IMR-90 (cell line): Measurements from ENCODE around the gene KRTAP4-16. TPM values are rescaled to one million over a fixed set of nuclear protein-coding genes. Genes with fewer than 3 reads are reported as not detected.

ENCODE experiments used
- ATAC-seq: fragments of 200-7000 bp; cut with Tn5 transposase; 2 replicates; pipeline ENCODE4 v1.9.1; 2020; ENCODE audit warnings: low read depth, mild to moderate bottlenecking, moderate library complexity
- BruUV-seq: library from RNA; stranded (reverse); fragments of 400-500 nt; replicated peaks from 2 replicates; lab custom pipeline; 2021; lab: Mats Ljungman, UMichigan
- CTCF ChIA-PET: fragments of 300-600 bp; formaldehyde crosslinking; extraction: SDS; loops from one replicate; lab custom pipeline; 2021; ENCODE audit warnings: antibody characterized with exemption; lab: Yijun Ruan, JAX
- POLR2A ChIA-PET: fragments of 300-600 bp; sonication (Branson Sonifier 250); formaldehyde crosslinking; loops from one replicate; lab custom pipeline; 2022; ENCODE audit warnings: antibody characterized with exemption; ENCODE audit not compliant: unreplicated experiment; lab: Charles Lee
- DNase-seq: peaks from one replicate; pipeline ENCODE4 v3.0.0; 2013
- H2AFZ ChIP-seq: replicated peaks from 2 replicates; pipeline ENCODE3; 2013; ENCODE audit warnings: low read length, mild to moderate bottlenecking; ENCODE audit not compliant: poor library complexity
- H2AK5ac ChIP-seq: 2 replicates; pipeline ENCODE4 v1.6.1; 2013; ENCODE audit warnings: low read depth, low read length, inconsistent platforms
- H2AK9ac ChIP-seq: replicated peaks from 2 replicates; pipeline ENCODE3; 2013; ENCODE audit warnings: mild to moderate bottlenecking, low read depth, low read length, moderate library complexity; ENCODE audit not compliant: poor library complexity
- H2BK120ac ChIP-seq: 2 replicates; pipeline ENCODE4 v1.6.1; 2013; ENCODE audit warnings: low read depth, low read length, inconsistent platforms
- H2BK15ac ChIP-seq: 3 replicates; pipeline ENCODE4 v1.6.1; 2013; ENCODE audit warnings: low read depth, low read length, inconsistent platforms
- H2BK20ac ChIP-seq: 2 replicates; pipeline ENCODE4 v1.6.1; 2013; ENCODE audit warnings: low read depth, mild to moderate bottlenecking, inconsistent platforms, low read length, moderate library complexity
- H2BK5ac ChIP-seq: 2 replicates; pipeline ENCODE4 v1.6.1; 2013; ENCODE audit warnings: mild to moderate bottlenecking, low read depth, low read length, inconsistent platforms; ENCODE audit not compliant: poor library complexity, severe bottlenecking
- H3K14ac ChIP-seq: replicated peaks from 2 replicates; pipeline ENCODE4 v1.6.1; 2013; ENCODE audit warnings: low read depth, low read length, inconsistent platforms
- H3K18ac ChIP-seq: 2 replicates; pipeline ENCODE4 v1.6.1; 2013; ENCODE audit warnings: low read depth, low read length, control low read depth
- H3K23ac ChIP-seq: 2 replicates; pipeline ENCODE4 v1.6.1; 2013; ENCODE audit warnings: low read depth, low read length, inconsistent platforms
- H3K27ac ChIP-seq: 2 replicates; pipeline ENCODE4 v1.5.1; 2013; ENCODE audit warnings: mild to moderate bottlenecking, control low read depth, low read length; ENCODE audit not compliant: insufficient read depth
- H3K27me3 ChIP-seq: 2 replicates; pipeline ENCODE4 v1.6.1; 2013; ENCODE audit warnings: low read length; ENCODE audit not compliant: control insufficient read depth, insufficient read depth
- H3K36me3 ChIP-seq: 2 replicates; pipeline ENCODE4 v1.6.1; 2013; ENCODE audit warnings: low read length, mixed read lengths; ENCODE audit not compliant: control insufficient read depth, insufficient read depth
- H3K4ac ChIP-seq: 2 replicates; pipeline ENCODE4 v1.6.1; 2013; ENCODE audit warnings: low read depth, low read length, inconsistent platforms
- H3K4me1 ChIP-seq: 2 replicates; pipeline ENCODE4 v1.6.1; 2013; ENCODE audit warnings: low read length, mixed read lengths; ENCODE audit not compliant: control insufficient read depth, insufficient read depth
- H3K4me2 ChIP-seq: 2 replicates; pipeline ENCODE4 v1.6.1; 2013; ENCODE audit warnings: low read depth, mild to moderate bottlenecking, control low read depth, low read length, moderate library complexity
- H3K4me3 ChIP-seq: 2 replicates; pipeline ENCODE4 v1.5.1; 2013; ENCODE audit warnings: low read depth, mild to moderate bottlenecking, control low read depth, low read length, moderate library complexity; ENCODE audit not compliant: insufficient read depth
- H3K56ac ChIP-seq: 2 replicates; pipeline ENCODE4 v1.6.1; 2013; ENCODE audit warnings: low read length, inconsistent platforms; ENCODE audit not compliant: insufficient read depth; ENCODE audit errors: extremely low read depth
- H3K79me1 ChIP-seq, 2 experiments: 2 replicates each; pipeline ENCODE4 v1.6.1; 2013; ENCODE audit warnings: low read length in 2 of 2, inconsistent platforms in 1 of 2, low read depth in 1 of 2
- H3K9ac ChIP-seq: 2 replicates; pipeline ENCODE4 v1.6.1; 2013; ENCODE audit warnings: low read depth, low read length, control low read depth
- H3K9me1 ChIP-seq: 2 replicates; pipeline ENCODE4 v1.6.1; 2013; ENCODE audit warnings: low read length, inconsistent platforms; ENCODE audit not compliant: insufficient read depth
- H3K9me3 ChIP-seq: 2 replicates; pipeline ENCODE4 v1.6.1; 2013; ENCODE audit warnings: low read length; ENCODE audit not compliant: control insufficient read depth, insufficient read depth
- H4K20me1 ChIP-seq: 2 replicates; pipeline ENCODE4 v1.6.1; 2013; ENCODE audit warnings: low read length, inconsistent platforms; ENCODE audit not compliant: insufficient read depth
- H4K5ac ChIP-seq: 2 replicates; pipeline ENCODE4 v1.6.1; 2013; ENCODE audit warnings: mild to moderate bottlenecking, low read depth, low read length, control low read depth
- H4K8ac ChIP-seq, 2 experiments: 2 replicates each; pipeline ENCODE4 v1.6.1; 2013; ENCODE audit warnings: low read depth in 2 of 2, low read length in 2 of 2, control low read depth in 1 of 2, inconsistent platforms in 1 of 2
- H4K91ac ChIP-seq: 2 replicates; pipeline ENCODE4 v1.6.1; 2013; ENCODE audit warnings: low read depth, low read length, inconsistent platforms; ENCODE audit not compliant: insufficient read depth
- BHLHE40 ChIP-seq: fragments of 150-350 bp; IDR thresholded peaks from 2 replicates; pipeline ENCODE4 v1.6.1; 2016; ENCODE audit warnings: mild to moderate bottlenecking, low read depth, low read length
- MXI1 ChIP-seq: IDR thresholded peaks from 2 replicates; pipeline ENCODE4 v1.6.1; 2012; ENCODE audit warnings: low read depth, mild to moderate bottlenecking, low read length, moderate library complexity, borderline replicate concordance
- POLR2A ChIP-seq: IDR thresholded peaks from 2 replicates; pipeline ENCODE4 v1.6.1; 2012; ENCODE audit warnings: mild to moderate bottlenecking, low read depth, low read length
- dilution Hi-C: fragments of 300-500 bp; cut with HindIII; formaldehyde crosslinking; loops from one replicate; pipeline ENCODE4 v1.14.3; 2018; ENCODE audit warnings: low sequenced_read_pairs; ENCODE audit not compliant: unreplicated experiment
- in situ Hi-C: fragments of 300-500 bp; cut with MboI; formaldehyde crosslinking; loops from 3 replicates; pipeline ENCODE4 v1.14.3; 2019; ENCODE audit warnings: low sequenced_read_pairs, inconsistent platforms, mixed read lengths
- intact Hi-C: fragments of 100-400 bp; cut with micrococcal nuclease; formaldehyde crosslinking; loops from 2 replicates; pipeline ENCODE4 v1.10.0; 2022
- polyA plus RNA-seq, 3 experiments: library from polyadenylated mRNA; depleted of rRNA; stranded (reverse); fragments of >200 nt; gene quantifications; 2 replicates each; pipeline ENCODE4 v1.2.3, GENCODE V29; 2012; ENCODE audit warnings: low replicate concordance in 1 of 3
- total RNA-seq: library from RNA; depleted of rRNA; stranded (reverse); fragments of >200 nt; gene quantifications from 2 replicates; pipeline ENCODE4 v1.2.3, GENCODE V29; 2012

Gene KRTAP4-16
- total and polyA plus RNA-seq, 2 of the 4 experiments (the other 2 are of a cell fraction), result not detected

- CTCF ChIA-PET, result no interaction called here
Observed at GRCh38 chr17:41067281-41067680, 34.7 kb downstream of the KRTAP4-16 start.

More at GRCh38 chr17:41067281-41067680, 34.7 kb downstream of the KRTAP4-16 start:
- Histone ChIP-seq H4K91ac (peak overlapping the region; percentile 90), H3K56ac (no peak overlapping the region), H4K8ac (peak overlapping the region; percentile 7 to 91; a peak in 3 of 4 replicates), H3K4me2 (no peak overlapping the region), H3K27me3 (no peaks in the 10 kb centered on the region), H2AK5ac (peak overlapping the region; percentile 79), H3K4ac (peak overlapping the region; percentile 95), H3K4me3 (no peak overlapping the region), H3K9ac (no peak overlapping the region), H4K20me1 (no peaks in the 10 kb centered on the region), H3K36me3 (no peaks in the 10 kb centered on the region), H3K79me1 (no peaks in the 10 kb centered on the region), H2AK9ac (no peak overlapping the region), H2BK5ac (peak overlapping the region; percentile 94), H3K14ac (peak overlapping the region; percentile 89), H3K23ac (peak overlapping the region; percentile 48; the same call in 1 of the 2 replicates), H3K9me1 (peaks cover 7% of the 10 kb centered on the region), H3K27ac (no peak overlapping the region), H2BK15ac (peak overlapping the region; percentile 74; the same call in 2 of the 3 replicates), H2AFZ (no peak overlapping the region), H3K18ac (peak overlapping the region; percentile 90; the same call in 1 of the 2 replicates), H2BK120ac (peak overlapping the region; percentile 96), H3K4me1 (peaks cover 5% of the 10 kb centered on the region; the same call in 1 of the 2 replicates), H3K9me3 (no peaks in the 10 kb centered on the region), H4K5ac (peak overlapping the region; percentile 82; the same call in 1 of the 2 replicates), H2BK20ac (peak overlapping the region; percentile 79)
- in situ Hi-C loops, result no loop called here
- dilution Hi-C loops, result no loop called here
- BruUV-seq, result no TSS peak
- ATAC-seq (peak; percentile 21), DNase-seq (peak; percentile 73)
- TF ChIP-seq POLR2A (no peak), MXI1 (no peak), BHLHE40 (no peak)
- POLR2A ChIA-PET, result no interaction called here
- intact Hi-C loops, result no loop called here
